H9 (cell line): ENCODE measurements around the gene MED13L. TPM values are rescaled to one million over a fixed set of nuclear protein-coding genes. Genes with fewer than 3 reads are reported as not detected.

Experiments used
- DNase-seq: peaks from one replicate; pipeline ENCODE4 v3.0.0-alpha.2; 2017
- H2AFZ ChIP-seq: one replicate; pipeline ENCODE4 v1.6.1; 2013; ENCODE audit warnings: mild to moderate bottlenecking, low read length, control low read depth, moderate library complexity
- H2AK5ac ChIP-seq: 2 replicates; pipeline ENCODE4 v1.6.1; 2013; ENCODE audit warnings: low read length, control low read depth, mixed read lengths; ENCODE audit not compliant: insufficient read length
- H2BK120ac ChIP-seq: one replicate; pipeline ENCODE4 v1.6.1; 2013; ENCODE audit warnings: low read depth, mild to moderate bottlenecking, low read length, control low read depth, inconsistent platforms; ENCODE audit not compliant: poor library complexity, severe bottlenecking
- H2BK12ac ChIP-seq: 2 replicates; pipeline ENCODE4 v1.6.1; 2013; ENCODE audit warnings: low read length, control low read depth, mixed read lengths, low read depth; ENCODE audit not compliant: insufficient read length
- H2BK15ac ChIP-seq: 2 replicates; pipeline ENCODE4 v1.6.1; 2013; ENCODE audit warnings: low read depth, low read length, control low read depth
- H2BK20ac ChIP-seq: one replicate; pipeline ENCODE4 v1.6.1; 2013; ENCODE audit warnings: low read depth, mild to moderate bottlenecking, low read length, control low read depth, inconsistent platforms; ENCODE audit not compliant: poor library complexity, severe bottlenecking
- H2BK5ac ChIP-seq: 2 replicates; pipeline ENCODE4 v1.6.1; 2013; ENCODE audit warnings: low read length, control low read depth, mixed read lengths; ENCODE audit not compliant: insufficient read length
- H3K14ac ChIP-seq: 2 replicates; pipeline ENCODE4 v1.6.1; 2013; ENCODE audit warnings: low read length, control low read depth; ENCODE audit not compliant: insufficient read depth
- H3K18ac ChIP-seq: 2 replicates; pipeline ENCODE4 v1.6.1; 2013; ENCODE audit warnings: low read depth, mild to moderate bottlenecking, mixed read lengths, low read length, control low read depth; ENCODE audit not compliant: insufficient read length
- H3K23ac ChIP-seq: 2 replicates; pipeline ENCODE4 v1.6.1; 2013; ENCODE audit warnings: low read length, control low read depth, mixed read lengths, low read depth; ENCODE audit not compliant: insufficient read length
- H3K23me2 ChIP-seq: 2 replicates; pipeline ENCODE4 v1.6.1; 2013; ENCODE audit warnings: low read depth, mild to moderate bottlenecking, mixed read lengths, low read length, control low read depth; ENCODE audit not compliant: insufficient read length, poor library complexity, severe bottlenecking
- H3K27ac ChIP-seq: 2 replicates; pipeline ENCODE4 v1.5.1; 2013; ENCODE audit warnings: low read length, control low read depth, mixed read lengths, low read depth; ENCODE audit not compliant: insufficient read length
- H3K27me3 ChIP-seq: 2 replicates; pipeline ENCODE4 v1.6.1; 2013; ENCODE audit warnings: low read length, control low read depth, inconsistent platforms; ENCODE audit not compliant: insufficient read depth
- H3K4ac ChIP-seq: 2 replicates; pipeline ENCODE4 v1.6.1; 2013; ENCODE audit warnings: low read depth, mild to moderate bottlenecking, control low read depth, inconsistent platforms, low read length, moderate library complexity
- H3K4me1 ChIP-seq: 2 replicates; pipeline ENCODE4 v1.6.1; 2013; ENCODE audit warnings: low read length, control low read depth, inconsistent platforms; ENCODE audit not compliant: insufficient read depth
- H3K4me2 ChIP-seq: 2 replicates; pipeline ENCODE4 v1.6.1; 2013; ENCODE audit warnings: low read length, control low read depth, mixed read lengths; ENCODE audit not compliant: insufficient read length, insufficient read depth
- H3K56ac ChIP-seq: 2 replicates; pipeline ENCODE4 v1.6.1; 2013; ENCODE audit warnings: low read depth, mild to moderate bottlenecking, mixed read lengths, low read length, control low read depth; ENCODE audit not compliant: insufficient read length
- H3K79me1 ChIP-seq: 2 replicates; pipeline ENCODE4 v1.6.1; 2013; ENCODE audit warnings: low read depth, mild to moderate bottlenecking, moderate library complexity, low read length, control low read depth, inconsistent platforms; ENCODE audit not compliant: insufficient read depth, poor library complexity, severe bottlenecking
- H3K79me2 ChIP-seq: 2 replicates; pipeline ENCODE4 v1.6.1; 2013; ENCODE audit warnings: low read length, control low read depth, inconsistent platforms; ENCODE audit not compliant: insufficient read depth
- H3K9ac ChIP-seq: 2 replicates; pipeline ENCODE4 v1.6.1; 2013; ENCODE audit warnings: low read length, control low read depth, mixed read lengths; ENCODE audit not compliant: insufficient read length; ENCODE audit errors: extremely low read depth
- H3K9me3 ChIP-seq: one replicate; pipeline ENCODE4 v1.6.1; 2013; ENCODE audit warnings: low read depth, low read length, inconsistent platforms; ENCODE audit not compliant: control insufficient read depth
- H3T11ph ChIP-seq: one replicate; pipeline ENCODE4 v1.6.1; 2013; ENCODE audit warnings: mild to moderate bottlenecking, low read length, control low read depth, inconsistent platforms
- H4K20me1 ChIP-seq: one replicate; pipeline ENCODE4 v1.6.1; 2013; ENCODE audit not compliant: control insufficient read depth, insufficient read length, insufficient read depth
- H4K5ac ChIP-seq: 2 replicates; pipeline ENCODE4 v1.6.1; 2013; ENCODE audit warnings: low read depth, mild to moderate bottlenecking, mixed read lengths, low read length, control low read depth; ENCODE audit not compliant: insufficient read length
- H4K8ac ChIP-seq: replicated peaks from 2 replicates; pipeline ENCODE4 v1.6.1; 2013; ENCODE audit warnings: low read length, control low read depth, mixed read lengths, low read depth; ENCODE audit not compliant: insufficient read length
- H4K91ac ChIP-seq: 2 replicates; pipeline ENCODE4 v1.6.1; 2013; ENCODE audit warnings: low read depth, mild to moderate bottlenecking, moderate library complexity, mixed read lengths, low read length, control low read depth; ENCODE audit not compliant: insufficient read length
- H3K27ac Mint-ChIP-seq, 3 experiments: 2 replicates in 2 of 3; 3 replicates in 1 of 3; pipeline ENCODE4 v1.8.0; 2020 to 2021; ENCODE audit warnings: mixed read lengths in 3 of 3, mild to moderate bottlenecking in 1 of 3, moderate library complexity in 1 of 3
- H3K27me3 Mint-ChIP-seq: 2 replicates; pipeline ENCODE4 v1.8.0; 2021; ENCODE audit warnings: low read depth, mild to moderate bottlenecking, moderate library complexity, mixed read lengths
- H3K36me3 Mint-ChIP-seq, 3 experiments: 2 replicates in 2 of 3; 3 replicates in 1 of 3; pipeline ENCODE4 v1.8.0; 2020 to 2021; ENCODE audit warnings: low read depth in 3 of 3, mixed read lengths in 3 of 3; ENCODE audit not compliant: insufficient read depth in 1 of 3
- H3K4me1 Mint-ChIP-seq, 2 experiments: 2 replicates each; pipeline ENCODE4 v1.8.0; 2020; ENCODE audit warnings: mixed read lengths in 2 of 2
- H3K4me3 Mint-ChIP-seq, 2 experiments: 2 replicates in 1 of 2; 3 replicates in 1 of 2; pipeline ENCODE4 v1.8.0; 2020 to 2021; ENCODE audit warnings: mild to moderate bottlenecking in 2 of 2, mixed read lengths in 2 of 2, moderate library complexity in 1 of 2
- H3K9me3 Mint-ChIP-seq, 2 experiments: 2 replicates in 1 of 2; 3 replicates in 1 of 2; pipeline ENCODE4 v1.8.0; 2020; ENCODE audit warnings: mild to moderate bottlenecking in 2 of 2, mixed read lengths in 2 of 2, moderate library complexity in 1 of 2
- CTCF ChIP-seq: fragments of 200-600 bp; sonication (generic); conservative IDR thresholded peaks from 3 replicates; pipeline ENCODE4 v1.8.0; 2021; ENCODE audit warnings: antibody characterized with exemption, mild to moderate bottlenecking
- WGBS: extraction: QIAGEN DNeasy Blood & Tissue Kit; methylation state at CpG from one replicate; pipeline ENCODE4 v1.1.7; 2013; ENCODE audit warnings: missing lambda C conversion rate, low lambda C conversion rate, mixed read lengths; ENCODE audit not compliant: insufficient read length; ENCODE audit errors: extremely low coverage; 5-methylcytosine and 5-hydroxymethylcytosine counted together
- total RNA-seq: library from RNA; stranded (reverse); gene quantifications from 2 replicates; pipeline ENCODE4 v1.2.1, GENCODE V29; 2021

Gene MED13L
- total RNA-seq, 1 experiment from 2014 or later, result 52.4 TPM

- Histone ChIP-seq H3T11ph (no peak overlapping the region), H3K9me3 (no peaks in the 10 kb centered on the region), H3K23ac (no peak overlapping the region), H2BK12ac (no peak overlapping the region), H2AK5ac (no peak overlapping the region), H3K27ac (no peak overlapping the region), H2BK15ac (no peak overlapping the region), H3K79me1 (no peaks in the 10 kb centered on the region), H3K4me2 (no peak overlapping the region), H3K18ac (no peak overlapping the region), H4K5ac (no peak overlapping the region), H4K8ac (no peak overlapping the region), H4K20me1 (no peaks in the 10 kb centered on the region), H3K4ac (no peak overlapping the region), H2BK120ac (no peak overlapping the region), H3K9ac (no peak overlapping the region), H3K14ac (no peak overlapping the region), H2AFZ (no peak overlapping the region), H2BK20ac (no peak overlapping the region), H4K91ac (no peak overlapping the region), H3K56ac (no peak overlapping the region), H3K79me2 (no peaks in the 10 kb centered on the region), H2BK5ac (no peak overlapping the region), H3K27me3 (no peaks in the 10 kb centered on the region), H3K23me2 (no peaks in the 10 kb centered on the region), H3K4me1 (no peaks in the 10 kb centered on the region)
- Mint-ChIP-seq H3K36me3 (peaks cover 0 to 9% (median 0%) of the 10 kb centered on the region in 3 experiments; a peak in 5 of 7 replicates), H3K4me3 (no peak overlapping the region; a peak in 1 of 5 replicates), H3K9me3 (peaks cover 9 to 11% of the 10 kb centered on the region in 2 experiments), H3K27me3 (no peaks in the 10 kb centered on the region; the same call in 1 of the 2 replicates), H3K27ac (no peak overlapping the region), H3K4me1 (no peaks in the 10 kb centered on the region)
- no CpG with 5 or more reads among the region's 5 CpGs for WGBS
- no peak for DNase-seq
- no peak for TF ChIP-seq CTCF
Observed at GRCh38 chr12:115941362-115941761, 336.1 kb downstream of the MED13L start.
